OCI-LY1 (cell line): ENCODE measurements around the gene FTO.

Experiments
- CTCF ChIP-seq: fragments of 200-600 bp; sonication (generic), shearing (Covaris generic); IDR thresholded peaks from 2 replicates; pipeline ENCODE4 v1.5.1; 2017; ENCODE audit warnings: mild to moderate bottlenecking, antibody characterized with exemption, low read length, moderate library complexity, mixed read lengths
- EZH2 ChIP-seq: fragments of 200-600 bp; sonication (generic), shearing (Covaris generic); IDR thresholded peaks from 2 replicates; pipeline ENCODE4 v1.8.0; 2017; ENCODE audit warnings: borderline replicate concordance, mixed run types, mild to moderate bottlenecking, antibody characterized with exemption, low read length, moderate library complexity, mixed read lengths

DNA sequence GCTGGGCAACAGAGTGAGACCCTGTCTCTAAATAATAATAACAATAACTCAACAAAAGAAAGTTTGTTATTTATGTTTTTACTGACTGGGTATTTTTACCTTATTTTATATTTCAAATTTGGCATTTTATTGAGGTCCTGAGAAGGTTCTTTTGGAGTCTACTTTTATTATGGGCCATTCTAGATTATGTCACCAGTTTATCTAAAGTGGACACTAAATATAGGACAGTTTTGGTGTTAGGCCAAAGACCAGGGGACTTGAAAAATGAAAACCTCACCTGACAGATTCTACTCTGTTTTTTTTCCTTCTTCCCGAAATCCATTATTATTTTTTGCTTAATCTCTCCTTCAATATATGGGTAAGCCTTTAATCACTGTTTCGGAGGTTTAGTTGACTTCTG, 8.1 kb downstream of the FTO start:
- TF ChIP-seq CTCF, result no peak
- TF ChIP-seq EZH2, result no peak
